WI38 (cell line): ENCODE results near the gene KCNJ18.
"Not testable (repeated sequence)": the region's sequence is repeated elsewhere in the genome, so short reads cannot be mapped to it uniquely, and the experiment has no call there.

Experiments used
- H3K4me3 ChIP-seq: 2 replicates; pipeline ENCODE4 v1.5.1; 2011; ENCODE audit warnings: low read depth, mild to moderate bottlenecking, control low read depth, low read length
- TF ChIP-seq, protein P1 (sequence below): IDR thresholded peaks from 2 replicates; pipeline ENCODE4 v1.5.1; 2012; ENCODE audit warnings: low read depth, mild to moderate bottlenecking, control low read depth, low read length

Gene KCNJ18

DNA sequence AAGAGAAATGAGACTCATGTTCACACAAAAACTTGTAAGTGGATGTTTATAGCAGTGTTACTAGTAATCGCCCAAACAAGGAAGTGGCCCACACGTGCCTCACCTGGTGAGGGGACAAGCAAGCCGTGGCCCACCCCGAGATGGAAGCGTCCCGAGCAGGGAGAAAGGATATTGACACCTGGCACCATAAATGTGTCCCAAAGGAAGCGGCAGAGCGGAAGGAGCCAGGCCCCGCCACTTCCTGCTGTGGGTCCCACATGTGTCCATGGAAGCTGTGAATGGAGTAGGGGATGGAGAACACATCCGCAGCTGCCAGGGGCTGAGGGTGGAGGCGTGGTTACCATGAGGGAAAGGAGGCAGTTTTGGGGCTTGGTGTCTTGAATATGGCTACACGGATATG lies 18.9 kb downstream of the KCNJ18 start:
- TF ChIP-seq, protein P1, sequence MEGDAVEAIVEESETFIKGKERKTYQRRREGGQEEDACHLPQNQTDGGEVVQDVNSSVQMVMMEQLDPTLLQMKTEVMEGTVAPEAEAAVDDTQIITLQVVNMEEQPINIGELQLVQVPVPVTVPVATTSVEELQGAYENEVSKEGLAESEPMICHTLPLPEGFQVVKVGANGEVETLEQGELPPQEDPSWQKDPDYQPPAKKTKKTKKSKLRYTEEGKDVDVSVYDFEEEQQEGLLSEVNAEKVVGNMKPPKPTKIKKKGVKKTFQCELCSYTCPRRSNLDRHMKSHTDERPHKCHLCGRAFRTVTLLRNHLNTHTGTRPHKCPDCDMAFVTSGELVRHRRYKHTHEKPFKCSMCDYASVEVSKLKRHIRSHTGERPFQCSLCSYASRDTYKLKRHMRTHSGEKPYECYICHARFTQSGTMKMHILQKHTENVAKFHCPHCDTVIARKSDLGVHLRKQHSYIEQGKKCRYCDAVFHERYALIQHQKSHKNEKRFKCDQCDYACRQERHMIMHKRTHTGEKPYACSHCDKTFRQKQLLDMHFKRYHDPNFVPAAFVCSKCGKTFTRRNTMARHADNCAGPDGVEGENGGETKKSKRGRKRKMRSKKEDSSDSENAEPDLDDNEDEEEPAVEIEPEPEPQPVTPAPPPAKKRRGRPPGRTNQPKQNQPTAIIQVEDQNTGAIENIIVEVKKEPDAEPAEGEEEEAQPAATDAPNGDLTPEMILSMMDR: no peak

DNA sequence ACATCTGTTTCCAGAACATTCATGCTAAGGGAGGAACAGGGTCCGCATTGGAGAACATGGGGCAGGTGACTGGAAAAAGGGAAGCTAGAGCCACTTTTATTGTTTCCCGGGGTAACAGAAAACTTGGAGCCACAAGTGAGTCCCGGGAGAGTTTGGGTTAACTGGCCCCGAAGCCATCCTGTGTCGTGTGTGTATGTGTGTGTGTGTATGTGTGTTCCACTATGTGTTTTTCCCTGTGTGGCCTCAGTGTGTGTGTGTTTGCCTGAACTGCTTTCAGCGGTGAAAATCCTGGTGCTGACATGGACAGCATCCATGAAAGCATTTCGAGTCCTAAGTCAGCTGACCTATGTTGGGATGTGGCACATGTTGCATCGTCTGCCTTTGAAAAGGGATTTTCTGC lies 20.7 kb downstream of the KCNJ18 start:
- not testable (repeated sequence) for H3K4me3 ChIP-seq

More for the DNA sequence above, 18.9 kb downstream of the KCNJ18 start:
- no peak overlapping the region for H3K4me3 ChIP-seq

DNA sequence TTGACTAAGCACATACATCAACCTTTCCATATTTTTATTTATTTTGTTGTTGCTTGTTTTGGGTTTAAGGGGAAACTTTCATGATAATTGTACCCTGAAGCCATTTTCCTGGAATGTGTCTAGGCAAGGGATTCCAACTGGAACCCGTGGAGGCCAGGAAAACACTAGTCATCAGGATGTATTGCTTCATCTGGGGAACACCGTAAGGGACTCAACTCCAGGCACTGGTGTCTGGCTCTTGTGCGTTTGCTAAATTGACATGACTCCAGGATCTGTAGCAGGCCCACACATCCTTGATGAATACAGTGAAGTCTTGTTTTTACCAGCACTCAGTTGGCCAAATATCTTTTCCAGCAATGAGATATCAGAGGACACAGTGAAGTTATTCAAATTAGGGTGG lies 21.3 kb downstream of the KCNJ18 start:
- not testable (repeated sequence) for H3K4me3 ChIP-seq

DNA sequence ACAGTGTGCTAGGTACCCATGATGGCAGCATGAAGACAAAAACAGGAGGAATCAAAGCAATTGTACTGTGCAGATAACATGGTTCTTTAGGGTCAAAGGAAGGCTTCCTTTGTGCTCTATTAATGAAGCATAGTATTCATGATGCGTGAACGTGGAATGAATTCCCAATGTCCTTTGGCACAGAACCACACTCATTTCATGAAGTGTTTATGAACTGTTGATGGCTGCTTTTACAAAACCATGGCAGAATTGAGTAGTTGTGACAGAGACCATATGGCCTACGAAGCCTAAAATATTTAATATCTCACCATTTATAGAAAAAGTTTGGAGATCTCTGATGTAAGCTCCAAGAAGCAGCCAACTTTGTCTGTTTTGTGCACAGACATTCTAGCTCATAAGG lies 22.4 kb downstream of the KCNJ18 start:
- H3K4me3 ChIP-seq: not testable (repeated sequence)

DNA sequence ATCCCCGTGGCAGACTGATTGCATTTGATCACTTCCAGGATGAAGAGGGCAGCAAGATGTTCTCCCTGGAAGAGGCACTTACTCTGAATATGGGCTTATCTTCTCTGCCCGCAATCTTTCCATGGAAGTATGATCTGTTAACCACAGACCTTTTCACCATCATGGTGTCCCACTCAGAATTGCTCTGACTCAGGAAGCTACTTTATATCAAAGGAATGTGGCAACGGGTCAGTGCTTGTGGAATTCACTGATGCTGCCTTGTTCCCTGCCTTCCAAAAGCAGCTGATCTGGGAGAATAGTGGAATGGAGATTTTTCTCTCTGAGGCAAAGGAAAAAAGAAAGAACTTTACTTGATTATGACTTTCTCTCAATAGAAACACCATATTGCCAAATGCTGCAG lies 23.6 kb downstream of the KCNJ18 start:
- H3K4me3 ChIP-seq: not testable (repeated sequence)

DNA sequence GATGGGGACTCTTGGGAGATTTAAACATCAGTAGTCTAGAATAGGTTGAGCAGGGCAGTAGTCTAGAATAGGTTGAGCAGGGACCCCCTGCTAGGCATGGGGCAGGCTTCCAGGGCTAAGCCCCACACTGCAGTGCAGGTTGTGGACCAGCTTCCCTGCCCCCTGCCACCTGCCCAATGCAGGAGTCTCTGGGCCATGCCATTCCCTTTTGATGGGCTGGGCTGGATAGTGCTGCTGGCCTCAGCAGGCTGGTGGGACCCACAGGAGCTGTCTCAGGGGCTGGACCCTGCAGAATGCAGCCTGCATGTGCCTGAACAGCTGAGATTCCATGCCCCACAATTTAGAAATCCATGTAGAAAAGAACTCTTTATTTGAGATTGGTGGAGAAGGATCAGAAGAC lies 26.6 kb downstream of the KCNJ18 start:
- not testable (repeated sequence) for H3K4me3 ChIP-seq

DNA sequence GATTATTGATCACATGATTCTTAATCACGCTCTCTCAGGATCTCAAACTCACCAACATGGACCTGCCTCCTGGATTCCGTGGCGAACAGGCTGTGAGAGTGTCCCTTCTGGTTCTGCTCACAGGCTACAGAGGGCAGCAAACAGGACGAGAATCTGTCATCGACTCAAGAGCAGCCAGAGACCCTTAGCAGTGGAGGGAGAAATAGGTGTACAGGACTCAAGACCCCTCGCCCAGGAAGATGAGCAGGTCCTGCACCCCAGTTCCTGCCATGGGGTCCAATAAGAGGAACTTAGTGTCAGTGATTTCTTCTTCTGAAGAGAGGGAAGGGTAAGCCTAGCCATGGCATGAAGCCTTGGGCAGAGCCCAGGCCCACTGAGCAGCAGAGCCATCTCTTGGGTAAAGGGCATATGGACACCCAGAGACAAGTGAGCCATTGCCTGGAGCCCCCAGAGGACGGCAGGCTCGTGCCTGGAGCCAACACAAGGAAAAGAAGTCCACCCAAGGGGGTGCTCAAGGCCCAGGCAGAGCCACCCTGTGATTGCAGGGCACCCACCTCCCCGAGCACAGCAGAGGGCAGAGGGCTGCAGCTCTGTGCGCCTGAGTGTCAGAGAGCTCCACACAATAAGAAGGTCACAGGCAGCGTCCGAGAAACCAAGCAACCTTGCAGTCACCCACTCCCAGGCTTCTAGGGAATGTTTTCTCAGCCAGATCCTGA lies 27.3 kb downstream of the KCNJ18 start:
- not testable (repeated sequence) for H3K4me3 ChIP-seq

DNA sequence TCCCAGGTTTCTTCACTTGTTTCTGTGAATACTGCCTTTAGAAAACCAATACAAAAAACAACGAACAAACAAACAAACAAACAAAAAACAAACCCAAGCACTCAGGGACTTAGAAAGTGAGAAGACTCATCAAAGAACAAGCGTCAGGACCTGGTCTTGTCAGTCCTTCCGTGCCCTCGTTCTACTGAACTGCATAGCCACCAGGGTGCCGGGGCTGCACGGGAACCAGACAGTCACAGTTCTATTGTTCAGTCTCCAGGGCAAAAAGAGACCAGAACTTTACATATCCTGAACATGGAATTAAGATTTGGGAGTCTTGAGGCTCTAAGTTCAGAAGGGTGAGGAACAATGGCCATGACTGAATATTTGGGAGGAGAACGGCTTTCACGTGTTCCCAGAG lies 28.2 kb downstream of the KCNJ18 start:
- H3K4me3 ChIP-seq: not testable (repeated sequence)

DNA sequence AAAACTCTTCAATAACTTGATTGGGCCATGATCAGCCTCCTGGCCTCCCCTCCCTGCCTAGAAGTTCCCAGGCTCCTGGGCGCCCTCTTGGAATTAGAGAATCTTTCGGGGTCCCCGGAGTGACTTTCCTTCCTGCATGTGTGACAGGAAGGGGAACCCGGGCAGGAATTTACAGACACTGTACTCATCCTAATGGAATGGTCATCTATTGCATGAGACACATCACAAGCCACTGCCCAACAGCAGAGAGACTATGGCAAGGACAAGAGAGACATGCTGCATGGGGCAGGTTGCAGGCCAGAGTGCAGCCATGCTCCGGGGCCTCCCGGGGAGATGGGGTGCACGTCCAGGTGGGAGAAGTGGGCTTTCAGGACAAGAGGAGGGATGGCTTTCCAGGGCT lies 29.9 kb downstream of the KCNJ18 start:
- H3K4me3 ChIP-seq: not testable (repeated sequence)

DNA sequence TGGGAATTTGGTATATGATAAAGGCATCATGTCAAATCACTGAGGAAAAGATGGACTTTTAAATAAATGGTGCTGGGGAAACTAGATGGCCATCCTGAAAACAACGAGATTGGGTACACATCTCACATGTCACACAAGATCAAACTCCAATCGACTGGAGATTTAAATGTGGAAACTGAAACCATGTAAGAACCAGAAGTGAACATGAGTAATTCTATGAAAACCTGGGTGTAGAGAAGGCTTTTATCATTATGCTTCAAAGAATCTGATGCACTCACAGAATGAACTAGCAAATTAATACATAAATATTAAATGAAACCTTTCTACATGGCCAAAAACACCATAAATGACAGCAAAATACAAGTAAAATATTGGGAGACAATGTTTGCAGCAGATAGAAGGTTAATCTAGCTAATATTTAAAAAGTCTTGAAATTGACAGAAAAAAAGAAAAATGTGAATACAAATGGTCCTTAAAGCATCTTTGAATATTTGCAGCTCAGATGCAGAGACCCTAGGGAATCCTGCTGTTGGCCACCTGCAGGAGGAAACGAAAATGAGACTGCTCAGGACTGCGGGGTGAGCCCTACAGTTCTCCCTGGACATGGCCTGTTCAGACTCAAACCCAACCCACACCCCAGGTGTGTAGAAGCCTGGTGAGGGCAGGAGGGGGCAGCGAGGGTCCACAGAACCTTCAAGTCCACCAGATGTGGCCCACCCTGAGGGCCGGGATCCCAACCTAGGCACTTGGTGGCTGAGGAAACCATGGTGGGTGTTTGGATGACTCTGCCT lies 32.1 kb downstream of the KCNJ18 start:
- H3K4me3 ChIP-seq: not testable (repeated sequence)

DNA sequence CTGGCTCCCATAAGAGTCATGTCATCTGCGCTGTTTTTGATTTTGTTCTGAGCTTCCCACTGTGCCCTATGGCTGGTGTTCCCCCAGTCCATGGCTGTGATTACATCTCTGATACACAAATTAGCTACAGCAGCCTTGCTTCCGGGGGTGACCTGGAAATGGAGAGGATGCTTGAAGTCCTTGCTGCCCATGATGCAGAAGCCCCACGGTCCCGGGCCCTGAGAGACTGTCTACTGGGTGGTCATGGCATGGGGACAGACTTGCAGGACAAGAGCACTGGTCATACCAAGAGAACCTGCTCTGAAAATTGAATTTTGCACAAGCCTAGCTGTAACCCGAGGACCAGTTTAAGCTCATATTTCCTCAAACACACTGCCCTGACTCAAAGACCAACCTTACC lies 38.8 kb downstream of the KCNJ18 start:
- H3K4me3 ChIP-seq: not testable (repeated sequence)

DNA sequence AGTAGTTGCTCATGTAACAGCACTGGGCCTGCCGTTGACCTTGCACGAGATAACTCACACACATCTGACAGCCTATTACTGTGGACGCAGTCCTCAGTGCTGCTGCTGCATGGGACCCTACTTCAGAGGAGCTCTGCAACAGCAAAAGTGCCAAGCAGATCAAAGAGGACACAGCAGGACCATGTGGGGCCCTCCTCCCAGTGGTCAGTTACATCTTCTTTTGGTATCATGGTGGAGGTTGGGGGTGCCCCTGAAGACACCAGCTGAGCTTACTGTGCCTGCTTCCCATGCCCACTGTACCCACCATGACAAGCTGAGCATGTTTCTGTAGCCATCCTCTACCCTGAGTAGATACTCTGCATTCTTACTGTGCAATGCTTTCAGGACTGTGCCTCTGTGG lies 41.6 kb downstream of the KCNJ18 start:
- H3K4me3 ChIP-seq: not testable (repeated sequence)

DNA sequence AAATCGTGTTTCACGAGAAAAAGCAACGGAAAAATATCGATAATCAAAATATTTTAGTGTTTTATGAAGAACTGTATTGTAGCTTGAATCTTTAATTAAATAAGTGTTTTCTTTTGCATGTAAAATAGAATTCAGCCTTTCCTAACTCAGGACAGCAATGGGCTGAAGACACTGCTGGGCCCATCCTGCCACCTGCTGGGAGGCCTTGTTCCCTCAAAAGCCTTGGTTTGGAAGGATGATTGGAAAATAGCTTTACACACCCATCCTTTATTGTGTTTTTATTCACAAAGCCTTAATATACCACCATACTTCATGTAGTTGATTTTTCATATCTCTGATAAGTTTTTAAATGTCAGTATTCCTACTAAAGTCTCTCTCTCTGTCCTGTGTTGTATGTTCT lies 43.5 kb downstream of the KCNJ18 start:
- not testable (repeated sequence) for H3K4me3 ChIP-seq

DNA sequence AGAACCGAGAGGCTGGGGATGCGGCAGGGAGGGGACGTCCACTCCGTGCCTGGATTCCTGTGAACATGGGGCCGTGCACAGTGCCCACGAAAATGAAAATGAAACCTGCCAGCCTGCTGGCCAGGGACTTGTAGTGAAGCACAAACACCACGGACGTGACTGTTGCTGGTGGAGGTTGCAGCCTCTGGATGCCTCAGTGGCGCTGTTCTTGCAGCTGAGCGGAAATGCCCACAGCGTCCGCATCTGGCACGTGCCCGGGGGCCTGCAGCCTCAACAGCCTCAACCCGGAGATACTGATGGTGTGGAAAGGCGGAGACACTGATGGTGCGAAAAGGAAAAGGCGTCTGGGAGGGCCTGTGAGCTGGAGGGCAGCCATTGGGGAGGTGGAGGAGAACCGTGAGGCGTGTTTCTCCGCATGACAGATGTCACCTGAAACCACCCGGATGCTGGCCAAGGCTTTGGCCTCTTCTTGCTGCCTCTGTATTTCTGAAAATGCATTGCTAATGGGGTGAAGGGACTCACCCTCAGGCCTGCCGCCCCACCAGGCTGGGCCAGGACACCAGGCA lies 44.8 kb downstream of the KCNJ18 start:
- H3K4me3 ChIP-seq: not testable (repeated sequence)

DNA sequence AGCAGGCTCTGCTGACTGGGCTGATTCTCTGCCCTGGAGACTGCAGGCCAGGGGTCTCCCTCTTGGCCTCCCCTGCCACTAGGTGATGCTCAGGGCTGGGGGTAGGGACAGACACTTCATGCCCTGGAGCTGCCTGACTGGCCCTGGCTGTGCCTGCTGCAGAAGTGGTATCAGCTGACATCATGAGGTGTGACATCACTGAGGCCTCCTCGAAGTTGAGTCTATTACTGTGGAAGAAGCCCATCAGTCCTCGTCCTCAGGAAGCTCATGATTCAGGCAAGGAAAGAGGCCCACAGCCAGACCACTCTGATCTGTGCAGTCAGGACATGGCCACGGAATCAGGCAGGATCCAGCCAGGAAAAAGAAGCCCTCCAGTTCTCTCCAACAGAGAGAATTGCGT lies 45.9 kb downstream of the KCNJ18 start:
- not testable (repeated sequence) for H3K4me3 ChIP-seq

DNA sequence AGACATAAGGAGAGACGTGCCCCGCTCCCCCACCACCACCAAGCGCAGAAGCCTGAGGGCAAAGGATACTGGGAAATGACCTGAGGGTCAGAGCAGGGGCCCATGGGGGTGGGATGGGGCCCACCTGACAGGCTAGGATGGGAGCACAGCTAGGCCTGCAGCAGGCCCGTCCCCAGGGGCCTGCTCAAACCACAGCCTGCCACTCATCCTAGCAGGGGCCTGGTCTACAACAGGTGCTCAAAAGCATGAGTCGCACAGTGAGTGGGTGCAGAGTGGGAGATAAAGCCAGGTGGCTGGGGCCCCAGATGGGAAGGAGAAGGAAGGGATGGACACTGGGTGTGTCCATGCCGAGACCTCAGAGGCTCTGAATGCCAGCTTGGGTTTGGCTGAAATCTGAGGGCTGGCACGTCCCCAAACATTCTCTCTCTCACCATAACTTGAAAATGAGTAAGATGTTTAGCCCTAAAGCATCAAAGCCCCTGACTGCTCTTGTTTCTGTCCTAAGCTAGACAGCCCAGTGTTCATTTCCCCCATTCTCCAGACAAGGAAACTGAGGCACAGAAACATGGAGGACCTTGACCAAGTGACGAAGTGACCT lies 46.7 kb downstream of the KCNJ18 start:
- not testable (repeated sequence) for H3K4me3 ChIP-seq

DNA sequence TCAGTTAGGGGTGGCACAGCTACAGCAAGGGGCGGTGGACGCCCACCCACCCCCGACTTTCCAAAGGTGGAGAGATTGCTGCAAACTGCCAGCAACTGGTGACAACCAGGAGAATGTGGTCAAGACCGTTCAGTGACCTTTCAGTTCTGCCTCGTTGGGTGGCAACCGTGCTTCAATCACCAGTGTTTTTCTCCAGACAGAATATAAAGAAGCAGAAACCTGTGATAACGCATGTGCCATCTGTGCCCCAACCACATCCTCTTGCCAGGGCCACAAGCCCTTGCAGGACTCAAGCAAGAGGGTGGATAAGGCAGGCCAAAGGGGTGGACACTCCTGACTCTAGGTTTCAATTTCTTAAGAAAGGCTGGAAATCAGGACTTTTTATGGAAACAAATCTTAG lies 47.2 kb downstream of the KCNJ18 start:
- not testable (repeated sequence) for H3K4me3 ChIP-seq

DNA sequence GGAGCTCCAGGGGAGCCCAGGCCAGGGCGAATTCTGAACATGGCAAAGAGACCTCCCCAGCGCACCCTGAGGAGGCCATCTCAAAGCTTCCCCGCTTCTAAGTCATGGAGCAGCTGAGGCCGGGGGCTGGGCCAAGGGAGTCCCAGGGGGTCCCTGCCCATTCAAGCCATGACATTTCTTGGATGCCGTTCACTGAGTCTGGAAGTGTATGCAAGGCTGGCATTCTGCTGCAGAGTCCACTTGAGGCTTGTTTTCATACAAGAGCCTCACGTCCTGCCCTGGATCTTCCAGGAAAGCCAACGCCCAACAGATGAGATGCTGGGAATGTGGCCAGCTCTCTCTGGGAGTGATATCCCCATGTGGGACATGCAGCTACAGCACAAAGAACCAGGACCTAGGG lies 48.5 kb downstream of the KCNJ18 start:
- H3K4me3 ChIP-seq: not testable (repeated sequence)

DNA sequence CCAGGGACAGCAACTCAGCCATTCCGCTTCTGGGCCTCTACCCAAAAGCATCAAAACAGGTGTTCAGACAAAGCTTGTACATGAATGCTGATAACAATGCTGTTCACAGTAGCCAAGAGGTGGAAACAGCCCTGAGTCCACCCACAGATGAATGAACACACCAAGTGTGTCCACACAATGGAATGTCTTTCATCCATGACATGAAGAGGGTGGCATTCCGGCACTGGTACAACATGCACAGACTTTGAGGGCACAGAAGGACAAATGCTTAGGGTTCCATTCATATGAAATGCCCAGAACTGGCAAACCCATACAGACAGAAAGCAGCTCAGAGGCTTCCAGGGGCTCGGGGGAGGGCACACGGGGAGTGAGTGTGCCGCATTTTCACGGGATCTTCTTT lies 49.2 kb downstream of the KCNJ18 start:
- not testable (repeated sequence) for H3K4me3 ChIP-seq
